Activated CD8-positive, alpha-beta memory T cell treated with anti-CD3 and anti-CD28 coated beads, Interleukin-2, amount 50 U/mL, for 4 hours (primary cell): ENCODE data around the gene SFRP2.

Experiments
- DNase-seq: peaks from one replicate; pipeline ENCODE4 v3.0.0-alpha.2; 2020

SFRP2 gene

DNA sequence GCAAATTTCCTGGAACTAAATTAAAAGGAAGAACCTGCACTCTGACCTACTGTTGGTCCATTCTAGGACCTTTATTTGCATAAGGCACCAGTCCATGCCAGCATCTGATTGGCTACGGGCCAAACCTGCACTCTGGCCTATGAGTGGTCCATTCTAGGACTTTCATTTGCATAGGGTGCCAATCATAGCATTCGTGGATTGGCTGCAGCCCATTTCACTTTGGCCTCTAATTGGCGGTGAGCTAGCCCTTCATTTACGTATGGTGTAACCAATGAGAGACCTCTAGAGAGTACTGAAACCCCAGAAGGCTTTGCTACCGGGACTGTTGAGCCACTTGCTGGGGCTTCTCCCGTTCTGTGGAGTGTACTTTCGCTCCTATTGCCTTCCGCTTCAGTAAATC is 23.0 kb downstream of the SFRP2 start:
- DNase-seq, result no peak

DNA sequence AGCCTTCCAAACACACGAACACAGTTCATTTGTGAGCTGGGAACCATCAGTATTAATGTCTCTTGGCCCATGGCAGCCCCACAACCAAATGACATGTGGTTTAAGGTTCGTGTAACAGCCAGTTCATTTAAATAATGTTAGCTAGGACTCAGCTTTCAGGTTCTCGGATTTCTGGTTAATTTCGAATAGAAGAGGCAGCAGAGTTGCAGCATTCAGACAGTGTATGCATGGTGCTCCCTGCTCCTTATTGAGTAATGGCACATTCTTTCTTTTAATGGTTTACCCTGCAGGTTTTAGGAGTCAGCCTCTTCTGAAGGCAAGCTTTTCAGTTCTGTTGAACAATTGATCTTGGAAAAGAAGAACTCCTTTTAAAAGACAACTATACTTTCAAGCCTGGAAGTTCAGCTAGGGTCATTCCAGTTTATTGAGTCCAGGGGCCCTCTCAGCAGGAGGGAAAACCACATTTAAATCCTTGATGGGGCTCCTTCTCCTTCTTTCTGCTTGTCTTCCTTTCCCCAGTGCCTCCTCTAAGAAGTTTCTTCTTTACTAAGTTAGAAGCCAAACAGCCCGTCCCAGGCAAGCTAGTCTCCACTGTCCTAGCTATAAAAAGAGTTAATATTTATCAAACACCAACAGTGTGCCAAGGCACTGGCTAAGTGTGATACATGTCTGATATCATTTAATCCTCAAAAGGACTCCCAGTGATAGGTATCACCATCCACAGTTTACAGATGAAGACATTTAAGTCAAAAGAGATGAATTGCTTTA is 24.1 kb downstream of the SFRP2 start:
- no peak for DNase-seq

DNA sequence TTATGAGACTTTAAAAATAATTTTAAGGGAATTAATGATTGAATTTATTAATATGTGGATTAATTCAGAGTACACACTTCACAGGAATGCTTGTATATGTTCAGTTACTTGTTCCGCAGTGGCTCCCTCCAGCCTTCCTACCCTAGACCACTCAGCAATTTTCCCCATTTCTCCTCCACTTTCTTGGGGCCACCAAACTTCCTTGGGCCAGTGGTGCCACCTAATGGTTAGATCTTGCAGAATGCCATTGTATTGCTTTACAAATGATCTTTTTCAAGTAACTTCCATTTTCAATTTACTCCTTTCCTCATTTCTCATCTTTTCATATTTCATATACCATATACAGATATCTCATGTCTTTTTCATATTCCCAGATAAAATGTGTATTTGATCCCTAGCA is 25.5 kb downstream of the SFRP2 start:
- DNase-seq, result no peak

DNA sequence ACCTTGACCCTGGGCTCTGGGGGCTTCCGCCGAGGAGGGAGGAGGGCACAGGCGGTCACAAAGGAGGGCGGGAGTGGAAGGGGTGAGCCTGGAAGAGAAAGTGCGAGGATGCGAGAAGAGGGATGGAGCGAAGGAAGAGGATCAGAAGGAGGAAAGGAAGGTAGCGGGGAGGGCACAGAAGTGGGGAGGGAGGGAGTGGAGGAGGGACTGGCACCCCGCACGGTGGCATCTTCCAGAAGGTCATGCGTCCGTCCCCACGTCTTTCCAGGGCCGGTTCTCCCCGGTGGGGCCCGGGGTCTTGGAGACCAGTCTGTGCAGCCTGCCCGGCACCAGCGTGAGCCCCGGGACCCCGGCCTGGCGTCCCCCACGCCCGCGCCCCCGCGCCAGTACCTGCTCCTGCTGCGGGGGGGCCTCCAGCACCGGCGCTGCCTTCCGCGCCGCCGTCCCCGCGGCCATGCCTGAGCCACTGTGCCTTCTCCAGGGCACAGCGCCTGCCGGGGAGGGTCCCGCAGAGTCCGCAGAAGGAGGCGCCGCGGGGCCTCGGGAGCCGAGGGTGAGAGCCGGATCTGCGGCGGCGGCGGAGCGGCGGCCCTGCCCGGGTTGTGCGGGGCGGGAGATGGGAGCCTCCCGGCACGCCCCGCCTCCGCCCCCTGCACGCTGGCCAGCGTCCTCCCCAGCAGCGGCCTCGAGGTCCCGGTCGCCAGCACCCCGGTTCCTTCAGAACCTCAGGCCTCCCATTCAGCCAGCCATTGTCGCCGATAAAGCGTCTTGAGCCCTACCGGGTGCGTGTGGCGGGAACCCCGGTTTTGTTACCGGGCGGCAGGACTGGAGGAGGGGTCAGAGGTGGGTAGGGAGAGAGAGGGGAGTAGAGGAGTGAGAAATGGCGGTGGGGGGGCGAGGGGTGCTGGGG is 29.2 kb downstream of the SFRP2 start, which contains the start of gene RNF175:
Gene RNF175, minus strand, starts transcription at position 618 of the 910 bp plus-strand sequence. Its CDS starts 162 bp downstream, at position 456.
- peak; percentile 22 for DNase-seq

DNA sequence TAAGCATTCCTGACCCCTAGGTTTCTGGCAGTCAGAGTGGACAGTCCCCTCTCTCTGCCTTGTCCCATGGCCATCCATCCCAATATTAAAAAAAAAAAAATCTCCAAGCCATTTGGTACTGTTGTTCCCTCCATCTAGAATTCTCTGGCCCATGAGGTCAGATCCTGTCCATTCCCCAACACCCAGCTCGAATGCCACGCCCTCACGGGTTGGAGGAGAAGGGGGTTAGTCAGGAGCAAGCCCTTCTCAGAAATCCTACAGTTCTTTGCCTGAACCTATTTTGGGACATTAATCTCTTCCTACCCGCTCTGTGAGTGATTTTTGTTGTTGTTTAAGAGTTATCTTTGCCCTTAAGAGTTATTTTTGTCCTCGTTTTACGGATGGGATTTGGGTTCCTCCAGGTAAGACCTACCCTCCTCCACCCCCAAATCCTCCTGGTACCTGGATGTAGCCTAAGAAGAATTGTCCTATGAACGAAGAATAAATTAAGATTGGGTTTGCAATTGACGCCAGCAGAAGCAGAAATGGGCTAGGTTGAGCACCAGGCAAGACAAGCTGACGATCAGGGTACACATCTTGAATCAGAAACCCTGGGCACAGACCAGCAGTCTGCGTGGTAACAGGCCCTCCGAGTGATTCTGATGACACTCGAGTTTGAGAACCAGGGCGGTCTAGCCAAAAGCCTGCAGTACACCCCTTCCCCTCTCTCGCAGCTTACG is 30.0 kb downstream of the SFRP2 start:
- no peak for DNase-seq

DNA sequence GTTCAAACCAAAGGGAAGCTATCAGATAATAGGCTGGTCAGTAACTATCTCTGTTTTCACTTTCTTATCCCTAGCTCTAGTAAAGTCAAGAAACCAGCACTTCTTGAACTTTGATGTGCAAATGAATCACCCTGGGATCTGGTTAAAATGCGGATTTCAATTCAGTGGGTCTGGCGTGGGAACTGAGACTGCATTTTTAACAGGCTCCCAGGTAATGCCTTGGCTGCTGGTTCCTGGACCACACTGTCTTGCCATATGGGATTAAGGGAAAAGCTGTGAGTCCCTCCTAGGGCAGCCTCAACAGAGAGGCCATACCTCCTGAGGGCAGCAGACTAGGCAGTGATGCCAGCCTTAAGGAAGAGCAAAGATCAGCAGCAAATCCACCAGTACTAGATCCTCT is 30.7 kb downstream of the SFRP2 start:
- no peak for DNase-seq

DNA sequence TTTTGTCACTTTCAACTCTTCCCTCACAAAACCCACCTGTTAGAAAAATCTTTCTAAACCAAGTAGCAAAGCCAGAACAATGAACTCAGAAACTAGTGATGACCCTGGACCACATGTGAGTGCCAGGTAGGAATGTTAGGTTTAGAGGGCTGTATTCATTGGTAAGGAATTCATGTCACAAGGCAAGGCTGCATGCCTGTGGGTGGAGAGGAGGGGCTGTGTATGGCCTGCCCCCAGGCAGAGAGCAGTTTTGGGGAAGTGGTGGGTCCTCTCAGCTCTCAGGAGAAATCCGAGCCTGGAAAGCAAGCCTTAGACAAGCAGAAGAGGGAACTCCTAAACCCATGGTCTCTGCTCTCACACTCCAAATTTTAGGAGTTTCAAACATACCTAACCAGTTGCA is 31.5 kb downstream of the SFRP2 start:
- no peak for DNase-seq

DNA sequence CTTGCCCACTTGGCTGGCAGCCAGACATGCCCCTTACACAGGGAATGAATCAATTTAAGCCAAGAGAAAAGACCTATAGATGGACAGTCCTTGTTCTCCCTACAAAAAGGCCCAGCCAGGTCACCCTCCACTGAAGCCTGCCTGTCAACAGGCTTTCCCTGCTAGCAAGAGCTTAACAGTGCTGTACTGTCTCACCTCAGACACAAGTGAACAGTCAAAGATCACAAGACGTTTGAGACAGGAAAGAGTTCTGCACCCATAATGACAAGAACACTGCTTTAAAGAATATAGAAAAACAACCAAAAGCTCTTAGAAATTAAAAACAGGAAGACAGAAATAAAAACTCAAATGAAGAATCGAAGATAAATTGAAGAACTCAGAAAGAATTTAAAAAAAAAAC is 33.7 kb downstream of the SFRP2 start:
- DNase-seq, result no peak

DNA sequence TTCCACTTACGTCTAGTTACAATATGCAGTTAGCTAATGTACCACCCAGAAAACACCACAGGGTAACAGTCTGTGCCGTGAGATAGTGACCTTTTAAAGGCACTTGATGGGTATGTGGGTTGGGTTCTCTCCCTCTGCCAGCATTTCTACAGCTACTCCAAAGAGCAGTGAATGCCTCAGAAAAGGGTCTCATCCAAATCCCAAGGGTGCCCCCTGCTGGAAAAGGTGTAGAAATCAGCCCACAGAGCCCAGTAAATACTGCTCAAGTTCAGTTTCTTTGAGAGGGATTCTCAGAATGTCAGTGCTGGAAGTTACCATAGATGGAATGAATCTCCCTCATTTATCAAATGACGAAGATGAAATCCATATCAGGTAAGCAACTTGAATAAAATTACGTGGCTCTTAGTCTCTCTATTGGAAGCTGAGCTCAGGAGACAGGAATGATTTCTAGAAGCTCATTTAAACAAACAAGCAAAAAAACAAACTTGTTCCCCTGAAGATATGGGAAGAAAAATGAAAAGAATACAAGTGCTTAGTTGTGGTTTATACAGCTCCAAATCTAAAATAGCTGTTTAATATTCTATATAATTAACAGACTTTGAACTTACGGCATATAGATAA is 38.6 kb downstream of the SFRP2 start:
- DNase-seq, result peak; percentile 51

DNA sequence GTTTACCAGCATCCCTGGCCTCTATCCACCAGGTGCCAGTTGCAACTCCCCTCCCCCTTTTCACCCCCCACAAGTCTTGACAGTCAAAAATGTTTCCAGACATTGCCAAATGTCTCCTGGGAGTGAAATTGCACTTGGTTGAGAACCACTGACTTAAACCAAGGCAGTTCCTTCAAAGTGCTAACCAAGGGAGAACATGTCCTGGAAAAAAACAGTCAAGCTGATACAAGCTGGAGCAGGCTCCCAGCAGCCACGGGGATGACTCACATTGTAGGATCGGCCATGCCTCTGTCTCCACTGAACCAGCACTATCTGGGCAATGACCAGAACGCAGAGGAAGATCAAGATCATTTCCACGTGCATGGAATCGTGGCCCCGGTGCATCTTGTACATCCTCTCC is 40.5 kb downstream of the SFRP2 start:
- DNase-seq, result no peak

DNA sequence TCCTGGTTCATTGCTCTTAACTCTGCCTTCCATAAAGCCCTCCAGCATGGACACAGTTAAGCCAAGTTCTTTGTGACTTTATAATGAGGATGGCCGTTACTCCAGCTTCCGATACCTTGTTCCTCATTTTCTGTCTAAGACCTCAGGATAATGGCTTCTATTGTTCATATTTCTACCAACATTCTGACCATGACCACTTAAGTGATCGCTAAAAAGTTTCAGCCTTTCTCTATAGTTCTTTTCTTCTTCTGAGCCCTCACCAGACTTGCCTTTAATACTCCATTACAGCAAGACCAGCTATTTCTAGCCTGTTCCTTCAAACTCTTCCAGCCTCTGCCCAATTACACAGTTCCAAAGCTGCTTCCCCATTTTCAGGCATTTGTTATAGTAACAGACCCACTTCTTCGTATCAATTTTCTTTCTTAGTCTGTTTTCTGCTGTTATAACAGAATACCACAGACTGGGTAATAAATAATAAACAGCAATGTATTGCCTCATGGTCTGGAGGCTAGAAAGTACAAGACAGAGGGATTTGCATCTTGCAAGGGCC is 41.4 kb downstream of the SFRP2 start:
- DNase-seq, result no peak

DNA sequence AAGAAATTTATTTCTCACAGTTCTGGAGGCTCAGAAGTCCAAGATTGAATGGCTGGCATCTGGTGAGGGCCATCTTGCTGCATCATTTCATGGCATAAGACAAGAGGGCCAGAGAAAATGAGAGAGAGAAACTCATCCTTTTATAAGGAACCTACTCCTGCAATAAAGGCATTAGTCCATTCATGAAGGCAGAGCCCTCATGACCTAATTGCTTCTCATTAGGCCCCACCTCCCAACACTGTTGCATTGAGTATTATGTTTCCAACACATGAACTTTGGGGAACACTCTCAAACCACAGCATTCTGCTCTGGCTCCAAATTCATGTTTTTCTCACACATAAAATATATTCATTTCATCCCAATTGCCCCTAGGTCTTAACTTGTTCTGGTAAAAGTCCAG is 43.2 kb downstream of the SFRP2 start:
- no peak for DNase-seq

DNA sequence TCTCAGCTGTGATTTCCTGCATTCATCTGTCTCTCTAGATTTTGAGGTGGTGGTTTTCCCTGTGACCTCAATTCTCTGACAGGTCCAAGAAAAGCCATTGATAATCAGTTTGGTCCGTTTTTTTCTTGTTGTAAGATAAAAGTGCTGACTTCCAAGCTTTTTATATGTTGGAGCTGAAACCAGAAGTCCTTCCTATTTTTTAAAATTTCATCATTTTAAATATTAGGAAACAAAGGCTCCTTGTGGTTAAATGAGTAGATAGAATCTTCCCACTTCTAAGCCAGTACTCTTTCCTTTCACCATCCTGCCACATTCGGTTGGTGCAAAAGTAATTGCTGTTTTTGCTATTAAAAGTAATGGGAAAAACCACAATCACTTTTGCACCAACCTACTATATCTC is 47.3 kb downstream of the SFRP2 start:
- DNase-seq, result no peak

DNA sequence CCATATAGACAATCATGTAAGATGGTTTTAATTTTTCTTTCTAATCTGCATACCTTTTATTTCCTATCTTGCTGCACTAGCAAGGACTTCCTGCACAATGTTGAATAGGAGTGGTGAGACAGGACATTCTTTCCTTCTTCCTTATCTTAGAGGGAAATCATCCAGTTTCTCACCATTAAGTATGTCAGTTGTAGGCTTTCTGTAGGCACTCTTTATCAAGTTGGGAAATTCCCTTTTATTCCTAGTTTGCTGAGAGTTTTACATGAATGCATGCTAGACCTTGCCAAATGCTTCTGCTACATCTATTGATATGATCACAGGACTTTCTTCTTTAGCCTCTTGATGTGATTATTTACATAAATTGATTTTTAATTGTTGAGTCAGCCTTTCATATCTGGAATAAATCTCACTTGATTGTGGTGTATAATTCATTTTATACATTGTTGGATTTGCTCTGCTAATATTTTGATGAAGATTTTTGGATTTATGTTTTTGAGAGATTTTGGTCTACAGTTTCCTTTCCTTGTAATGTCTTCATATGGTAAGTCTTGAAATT is 52.9 kb downstream of the SFRP2 start:
- no peak for DNase-seq

DNA sequence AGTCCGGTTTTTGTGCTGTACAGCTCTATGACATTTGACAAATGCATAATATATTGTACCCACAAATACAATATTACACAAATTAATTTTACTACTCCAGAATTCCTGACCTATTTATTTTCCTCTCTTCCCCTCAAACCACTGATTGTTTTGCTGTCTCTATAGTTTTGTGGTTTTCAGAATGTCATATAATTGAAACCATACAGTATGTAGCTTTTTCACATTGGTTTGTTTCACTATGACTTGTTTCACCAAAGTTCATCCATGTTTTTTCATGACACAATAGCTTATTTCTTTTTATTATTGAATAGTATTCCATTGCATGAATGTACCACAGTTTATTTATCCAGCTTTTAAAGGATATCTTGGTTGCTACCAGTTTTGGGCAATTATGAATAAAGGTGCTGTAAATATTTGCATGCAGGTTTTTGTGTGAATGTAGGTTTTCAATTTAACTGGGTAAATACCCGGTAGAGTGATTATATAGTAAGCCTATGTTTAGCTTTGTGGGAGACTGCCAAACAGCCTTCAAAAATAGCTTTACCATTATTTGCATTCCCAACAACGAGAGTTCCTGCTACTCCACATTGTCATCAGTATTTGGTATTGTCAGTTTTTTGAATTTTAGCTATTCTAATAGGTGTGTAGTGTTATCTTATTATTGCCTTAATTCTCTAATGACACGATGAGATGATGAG is 55.0 kb downstream of the SFRP2 start:
- DNase-seq, result no peak

DNA sequence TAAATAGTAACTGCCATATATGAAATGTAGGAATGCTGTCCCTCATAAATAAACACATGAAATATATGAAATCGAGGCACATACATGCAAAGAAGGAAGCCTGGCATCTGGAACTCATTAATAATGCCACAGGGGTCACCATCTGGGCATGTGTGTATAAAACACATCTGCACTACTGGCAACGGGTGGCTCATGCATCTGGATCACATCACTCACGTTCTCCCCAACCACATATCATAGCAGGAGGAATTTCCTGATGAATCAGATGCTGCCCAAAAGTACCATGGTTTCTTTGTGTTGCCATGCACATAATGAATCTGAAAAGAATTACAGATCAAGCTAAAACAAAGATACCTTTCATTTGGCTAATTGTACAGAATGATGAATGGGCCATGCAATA is 57.6 kb downstream of the SFRP2 start:
- DNase-seq, result no peak
